A673 (cell line): ENCODE measurements around the gene GNAS.

Experiments
- EZH2 ChIP-seq: fragments of 200-600 bp; sonication (generic); IDR thresholded peaks from 2 replicates; pipeline ENCODE4 v1.6.1; 2017; ENCODE audit warnings: borderline replicate concordance, low read depth, mild to moderate bottlenecking, mixed read lengths, antibody characterized with exemption, low read length; ENCODE audit not compliant: poor library complexity, severe bottlenecking
- TF ChIP-seq, protein P1 (sequence below): fragments of 300-800, 200-600 bp; sonication (generic); conservative IDR thresholded peaks from 2 replicates; pipeline ENCODE4 v1.5.1; 2017; ENCODE audit warnings: low read depth, mild to moderate bottlenecking, antibody characterized with exemption, low read length, moderate library complexity, mixed read lengths

DNA sequence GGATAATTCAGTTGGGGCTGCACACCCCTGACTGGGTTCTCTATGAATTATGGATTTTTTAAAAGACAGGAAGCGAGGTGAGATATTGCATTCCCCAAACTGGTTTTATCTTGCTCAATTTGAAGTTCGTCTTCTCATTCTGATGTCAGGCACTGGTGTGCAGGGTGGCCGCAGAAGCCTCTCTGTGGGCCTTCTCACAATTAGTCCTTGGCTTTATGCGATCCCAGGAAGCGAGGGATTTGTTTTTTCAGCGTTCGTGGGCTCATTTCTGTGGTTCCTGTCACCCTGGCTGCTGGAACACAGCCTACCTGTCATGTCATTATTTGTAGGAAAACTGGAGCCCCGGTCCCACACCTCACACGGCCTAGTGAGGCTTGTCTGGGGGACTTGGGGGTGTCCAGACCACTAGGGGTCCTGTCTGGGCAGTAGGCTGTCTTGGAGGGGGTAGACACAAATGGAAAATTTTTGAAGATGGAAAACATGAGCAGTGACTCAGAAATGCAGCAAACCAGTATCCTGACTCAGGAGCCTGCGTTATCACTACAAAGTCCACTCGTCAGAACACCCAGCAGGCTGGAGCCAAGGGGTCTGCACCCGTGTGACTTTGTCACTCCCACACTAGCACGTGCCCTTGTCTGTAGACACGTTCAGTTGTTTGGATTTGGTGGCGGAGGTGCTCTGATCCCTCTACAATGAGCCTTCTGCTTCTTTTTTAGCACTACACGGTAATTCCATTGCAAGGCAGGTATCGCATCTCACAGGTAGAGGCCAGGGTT is 44.1 kb upstream of the GNAS start:
- TF ChIP-seq, protein P1, sequence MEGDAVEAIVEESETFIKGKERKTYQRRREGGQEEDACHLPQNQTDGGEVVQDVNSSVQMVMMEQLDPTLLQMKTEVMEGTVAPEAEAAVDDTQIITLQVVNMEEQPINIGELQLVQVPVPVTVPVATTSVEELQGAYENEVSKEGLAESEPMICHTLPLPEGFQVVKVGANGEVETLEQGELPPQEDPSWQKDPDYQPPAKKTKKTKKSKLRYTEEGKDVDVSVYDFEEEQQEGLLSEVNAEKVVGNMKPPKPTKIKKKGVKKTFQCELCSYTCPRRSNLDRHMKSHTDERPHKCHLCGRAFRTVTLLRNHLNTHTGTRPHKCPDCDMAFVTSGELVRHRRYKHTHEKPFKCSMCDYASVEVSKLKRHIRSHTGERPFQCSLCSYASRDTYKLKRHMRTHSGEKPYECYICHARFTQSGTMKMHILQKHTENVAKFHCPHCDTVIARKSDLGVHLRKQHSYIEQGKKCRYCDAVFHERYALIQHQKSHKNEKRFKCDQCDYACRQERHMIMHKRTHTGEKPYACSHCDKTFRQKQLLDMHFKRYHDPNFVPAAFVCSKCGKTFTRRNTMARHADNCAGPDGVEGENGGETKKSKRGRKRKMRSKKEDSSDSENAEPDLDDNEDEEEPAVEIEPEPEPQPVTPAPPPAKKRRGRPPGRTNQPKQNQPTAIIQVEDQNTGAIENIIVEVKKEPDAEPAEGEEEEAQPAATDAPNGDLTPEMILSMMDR: no peak
- TF ChIP-seq EZH2: no peak
